ENCODE data around the gene BAK1. TPM values are rescaled to one million over a fixed set of nuclear protein-coding genes. Genes with fewer than 3 reads are reported as not detected.

The BAK1 gene
- total RNA-seq, 2 donors from 2014 or later, result 12.4 to 17.7 TPM

GRCh38 chr6:33590531-33591198, 10.6 kb upstream of the BAK1 start:
- DNase-seq (ENCODE audit: low spot score), result no peak

GRCh38 chr6:33589731-33590530, 9.9 kb upstream of the BAK1 start:
- intact Hi-C loops (cut with DNase I), result loop anchor here (5.0 to 10.0 kb wide), 4 partner anchors 82 to 565 kb away; no protein-coding TSS in a partner anchor
- no peak for DNase-seq (ENCODE audit: low spot score)

More at GRCh38 chr6:33590531-33591198, 10.6 kb upstream of the BAK1 start:
- intact Hi-C loops (cut with DNase I), result loop anchor here in 1 of 2 donors (5.0 kb wide), 1 partner anchor 117 kb away; no protein-coding TSS in a partner anchor

GRCh38 chr6:33589392-33589730, 9.3 kb upstream of the BAK1 start:
- intact Hi-C loops (cut with DNase I), result loop anchor here (5.0 to 10.0 kb wide), 3 partner anchors 83 to 565 kb away; no protein-coding TSS in a partner anchor
- DNase-seq (ENCODE audit: low spot score), result no peak

- DNase-seq (ENCODE audit: low spot score), result no peak
- intact Hi-C loops (cut with DNase I), result loop anchor here (5.0 to 10.0 kb wide), 3 partner anchors 83 to 566 kb away; no protein-coding TSS in a partner anchor
These were observed 8.8 kb upstream of the BAK1 start for GRCh38 chr6:33588894-33589293.

GRCh38 chr6:33587529-33587928, 7.5 kb upstream of the BAK1 start:
- intact Hi-C loops (cut with DNase I), result loop anchor here (5.0 to 10.0 kb wide), 3 partner anchors 85 to 567 kb away; no protein-coding TSS in a partner anchor
- DNase-seq (ENCODE audit: low spot score), result no peak

GRCh38 chr6:33586108-33586640, 6.1 kb upstream of the BAK1 start:
- no peak for DNase-seq (ENCODE audit: low spot score)
- intact Hi-C loops (cut with DNase I), result loop anchor here (5.0 to 10.0 kb wide), 3 partner anchors 86 to 569 kb away; no protein-coding TSS in a partner anchor

GRCh38 chr6:33585403-33586107, 5.5 kb upstream of the BAK1 start:
- DNase-seq (ENCODE audit: low spot score), result peak; percentile 91
- intact Hi-C loops (cut with DNase I), result loop anchor here (5.0 to 10.0 kb wide), 3 partner anchors 87 to 569 kb away; no protein-coding TSS in a partner anchor

- no peak for DNase-seq (ENCODE audit: low spot score)
- intact Hi-C loops (cut with DNase I), result loop anchor here (5.0 to 10.0 kb wide), 3 partner anchors 87 to 570 kb away; no protein-coding TSS in a partner anchor
These were observed 4.8 kb upstream of the BAK1 start for GRCh38 chr6:33584700-33585402.

GRCh38 chr6:33583591-33584155, 3.6 kb upstream of the BAK1 start:
- DNase-seq (ENCODE audit: low spot score), result no peak
- intact Hi-C loops (cut with DNase I), result loop anchor here (10.0 kb wide), 2 partner anchors 91 to 571 kb away; no protein-coding TSS in a partner anchor

GRCh38 chr6:33581186-33581585, 1.1 kb upstream of the BAK1 start:
- intact Hi-C loops (cut with DNase I), result loop anchor here (10.0 kb wide), 2 partner anchors 94 to 574 kb away; no protein-coding TSS in a partner anchor
- DNase-seq (ENCODE audit: low spot score), result no peak

GRCh38 chr6:33578588-33579011, 1.5 kb downstream of the BAK1 start:
- intact Hi-C loops (cut with DNase I), result no loop called here
- DNase-seq (ENCODE audit: low spot score), result no peak

- no peak for DNase-seq (ENCODE audit: low spot score)
- intact Hi-C loops (cut with DNase I), result no loop called here
These were observed 1.9 kb downstream of the BAK1 start for GRCh38 chr6:33578164-33578563.

GRCh38 chr6:33577718-33578117, 2.4 kb downstream of the BAK1 start:
- DNase-seq (ENCODE audit: low spot score), result no peak
- intact Hi-C loops (cut with DNase I), result loop anchor here in 1 of 2 donors (1.0 kb wide), 1 partner anchor 114 kb away; no protein-coding TSS in a partner anchor

GRCh38 chr6:33577106-33577535, 3.0 kb downstream of the BAK1 start:
- DNase-seq (ENCODE audit: low spot score), result no peak
- intact Hi-C loops (cut with DNase I), result loop anchor here in 1 of 2 donors (1.0 kb wide), 1 partner anchor 114 kb away; no protein-coding TSS in a partner anchor

- intact Hi-C loops (cut with DNase I), result loop anchor here in 1 of 2 donors (1.0 kb wide), 1 partner anchor 115 kb away; no protein-coding TSS in a partner anchor
- no peak for DNase-seq (ENCODE audit: low spot score)
These were observed 3.4 kb downstream of the BAK1 start for GRCh38 chr6:33576668-33577067.

- intact Hi-C loops (cut with DNase I), result no loop called here
- no peak for DNase-seq (ENCODE audit: low spot score)
These were observed 4.9 kb downstream of the BAK1 start for GRCh38 chr6:33575211-33575610.

GRCh38 chr6:33571637-33572316, 8.3 kb downstream of the BAK1 start:
- DNase-seq (ENCODE audit: low spot score), result no peak
- intact Hi-C loops (cut with DNase I), result no loop called here

Measured in posterior vena cava (tissue), 2 donors.